IPS DF 4.7 (cell line): Measurements from ENCODE around the gene CLTA.

Experiments used
- DNase-seq: peaks from one replicate; pipeline ENCODE4 v3.0.0-alpha.2; 2013; ENCODE audit warnings: low spot score; ENCODE audit errors: extremely low read depth

CLTA gene

GRCh38 chr9:36188212-36188611 lies 2.5 kb upstream of the CLTA start:
- no peak for DNase-seq

- DNase-seq: no peak
These were observed 745 bp upstream of the CLTA start for GRCh38 chr9:36189976-36190375.

- no peak for DNase-seq
These were observed 547 bp downstream of the CLTA start for GRCh38 chr9:36191290-36191645.

- no peak for DNase-seq
These were observed 965 bp downstream of the CLTA start for GRCh38 chr9:36191686-36192085.

- no peak for DNase-seq
These were observed 1.5 kb downstream of the CLTA start for GRCh38 chr9:36192196-36192595.

GRCh38 chr9:36193023-36193422 lies 2.3 kb downstream of the CLTA start:
- no peak for DNase-seq

GRCh38 chr9:36194326-36195000 lies 3.7 kb downstream of the CLTA start:
- no peak for DNase-seq

- no peak for DNase-seq
These were observed 14.3 kb downstream of the CLTA start for GRCh38 chr9:36204906-36205547.

GRCh38 chr9:36207016-36207415 lies 16.3 kb downstream of the CLTA start:
- DNase-seq: no peak

- no peak for DNase-seq
These were observed 16.9 kb downstream of the CLTA start for GRCh38 chr9:36207546-36208012.

GRCh38 chr9:36208521-36209253 lies 18.0 kb downstream of the CLTA start:
- no peak for DNase-seq

- no peak for DNase-seq
These were observed 20.0 kb downstream of the CLTA start for GRCh38 chr9:36210722-36211121.

- DNase-seq: no peak
These were observed 20.8 kb downstream of the CLTA start for GRCh38 chr9:36211510-36211909.

- no peak for DNase-seq
These were observed 22.7 kb downstream of the CLTA start for GRCh38 chr9:36213387-36213786.

GRCh38 chr9:36213989-36214388 lies 23.3 kb downstream of the CLTA start:
- no peak for DNase-seq

- DNase-seq: no peak
These were observed 23.9 kb downstream of the CLTA start for GRCh38 chr9:36214571-36214970.

GRCh38 chr9:36217256-36217968 lies 26.7 kb downstream of the CLTA start:
- no peak for DNase-seq

GRCh38 chr9:36218011-36218410 lies 27.3 kb downstream of the CLTA start:
- no peak for DNase-seq

- no peak for DNase-seq
These were observed 27.7 kb downstream of the CLTA start for GRCh38 chr9:36218411-36218901.

- no peak for DNase-seq
These were observed 30.9 kb downstream of the CLTA start for GRCh38 chr9:36221667-36222066.

GRCh38 chr9:36222449-36222848 lies 31.7 kb downstream of the CLTA start:
- DNase-seq: no peak

- no peak for DNase-seq
These were observed 46.5 kb downstream of the CLTA start for GRCh38 chr9:36237230-36237629.
